HUES48 (cell line): Measurements from ENCODE around the gene MLPH.

Experiments
- H3K27ac ChIP-seq: one replicate; pipeline ENCODE4 v1.7.0; 2013; ENCODE audit warnings: low read depth, low read length, inconsistent platforms
- H3K27me3 ChIP-seq: 2 replicates; pipeline ENCODE4 v1.6.1; 2013; ENCODE audit warnings: mild to moderate bottlenecking, low read length; ENCODE audit not compliant: control insufficient read depth, insufficient read depth
- H3K36me3 ChIP-seq: 2 replicates; pipeline ENCODE4 v1.6.1; 2013; ENCODE audit warnings: low read length; ENCODE audit not compliant: control insufficient read depth, insufficient read depth
- H3K4me1 ChIP-seq: 2 replicates; pipeline ENCODE4 v1.6.1; 2013; ENCODE audit warnings: mild to moderate bottlenecking, low read length; ENCODE audit not compliant: control insufficient read depth, insufficient read depth
- H3K4me3 ChIP-seq: 2 replicates; pipeline ENCODE4 v1.5.1; 2013; ENCODE audit warnings: mild to moderate bottlenecking, low read depth, low read length
- H3K9ac ChIP-seq: 2 replicates; pipeline ENCODE4 v1.6.1; 2013; ENCODE audit warnings: mild to moderate bottlenecking, low read depth, low read length, moderate library complexity
- H3K9me3 ChIP-seq: 2 replicates; pipeline ENCODE4 v1.6.1; 2013; ENCODE audit warnings: low read length; ENCODE audit not compliant: control insufficient read depth, insufficient read depth

Gene MLPH

GRCh38 chr2:237571551-237571950, 84.5 kb downstream of the MLPH start:
- Histone ChIP-seq H3K27ac (no peak overlapping the region), H3K4me3 (no peak overlapping the region)

GRCh38 chr2:237572021-237572741, 85.1 kb downstream of the MLPH start:
- Histone ChIP-seq H3K4me1 (peaks cover 9% of the 10 kb centered on the region; the same call in 1 of the 2 replicates), H3K4me3 (no peak overlapping the region), H3K9me3 (no peaks in the 10 kb centered on the region), H3K27ac (no peak overlapping the region), H3K9ac (no peak overlapping the region), H3K36me3 (peaks cover 6% of the 10 kb centered on the region; the same call in 1 of the 2 replicates), H3K27me3 (no peaks in the 10 kb centered on the region)

More at GRCh38 chr2:237571551-237571950, 84.5 kb downstream of the MLPH start:
- Histone ChIP-seq H3K9me3 (no peaks in the 10 kb centered on the region), H3K9ac (no peak overlapping the region), H3K27me3 (no peaks in the 10 kb centered on the region), H3K4me1 (peaks cover 9% of the 10 kb centered on the region; the same call in 1 of the 2 replicates), H3K36me3 (no peaks in the 10 kb centered on the region; the same call in 1 of the 2 replicates)

GRCh38 chr2:237572742-237573101, 85.7 kb downstream of the MLPH start:
- no peaks in the 10 kb centered on the region for H3K9me3 ChIP-seq
- no peak overlapping the region for H3K27ac ChIP-seq
- no peak overlapping the region for H3K9ac ChIP-seq
- H3K27me3 ChIP-seq, result no peaks in the 10 kb centered on the region
- H3K4me3 ChIP-seq, result no peak overlapping the region
- peaks cover 12% of the 10 kb centered on the region for H3K36me3 ChIP-seq
- peaks cover 9% of the 10 kb centered on the region; the same call in 1 of the 2 replicates for H3K4me1 ChIP-seq

- Histone ChIP-seq H3K36me3 (peaks cover 18% of the 10 kb centered on the region), H3K27ac (no peak overlapping the region), H3K27me3 (no peaks in the 10 kb centered on the region), H3K9me3 (no peaks in the 10 kb centered on the region), H3K9ac (no peak overlapping the region), H3K4me3 (no peak overlapping the region), H3K4me1 (peaks cover 9% of the 10 kb centered on the region; the same call in 1 of the 2 replicates)
These were observed 86.8 kb downstream of the MLPH start for GRCh38 chr2:237573721-237574415.

GRCh38 chr2:237574467-237574866, 87.4 kb downstream of the MLPH start:
- H3K36me3 ChIP-seq, result peaks cover 22% of the 10 kb centered on the region
- H3K27me3 ChIP-seq, result no peaks in the 10 kb centered on the region
- H3K27ac ChIP-seq, result no peak overlapping the region
- H3K9me3 ChIP-seq, result no peaks in the 10 kb centered on the region
- H3K4me3 ChIP-seq, result no peak overlapping the region
- no peak overlapping the region for H3K9ac ChIP-seq
- H3K4me1 ChIP-seq, result peaks cover 9% of the 10 kb centered on the region; the same call in 1 of the 2 replicates

- H3K27ac ChIP-seq, result no peak overlapping the region
- H3K4me3 ChIP-seq, result no peak overlapping the region
- H3K36me3 ChIP-seq, result peaks cover 27% of the 10 kb centered on the region
- peaks cover 9% of the 10 kb centered on the region; the same call in 1 of the 2 replicates for H3K4me1 ChIP-seq
- H3K27me3 ChIP-seq, result no peaks in the 10 kb centered on the region
- no peak overlapping the region for H3K9ac ChIP-seq
- no peaks in the 10 kb centered on the region for H3K9me3 ChIP-seq
These were observed 88.1 kb downstream of the MLPH start for GRCh38 chr2:237574894-237575868.

GRCh38 chr2:237575869-237576862, 89.1 kb downstream of the MLPH start:
- peaks cover 9% of the 10 kb centered on the region; the same call in 1 of the 2 replicates for H3K4me1 ChIP-seq
- no peaks in the 10 kb centered on the region for H3K27me3 ChIP-seq
- H3K9ac ChIP-seq, result no peak overlapping the region
- no peak overlapping the region for H3K27ac ChIP-seq
- H3K36me3 ChIP-seq, result peaks cover 27% of the 10 kb centered on the region
- H3K4me3 ChIP-seq, result no peak overlapping the region
- no peaks in the 10 kb centered on the region for H3K9me3 ChIP-seq

- peaks cover 11% of the 10 kb centered on the region for H3K4me1 ChIP-seq
- H3K36me3 ChIP-seq, result peaks cover 32% of the 10 kb centered on the region
- no peaks in the 10 kb centered on the region for H3K9me3 ChIP-seq
- H3K27ac ChIP-seq, result no peak overlapping the region
- H3K4me3 ChIP-seq, result no peak overlapping the region
- H3K9ac ChIP-seq, result no peak overlapping the region
- H3K27me3 ChIP-seq, result no peaks in the 10 kb centered on the region
These were observed 89.9 kb downstream of the MLPH start for GRCh38 chr2:237576974-237577373.

GRCh38 chr2:237577458-237577857, 90.4 kb downstream of the MLPH start:
- Histone ChIP-seq H3K9ac (no peak overlapping the region), H3K36me3 (peaks cover 32% of the 10 kb centered on the region), H3K27ac (no peak overlapping the region), H3K4me3 (no peak overlapping the region), H3K9me3 (no peaks in the 10 kb centered on the region), H3K27me3 (no peaks in the 10 kb centered on the region), H3K4me1 (peaks cover 7% of the 10 kb centered on the region)
